HAP-1 (cell line): ENCODE results near the gene CAMKMT.

ENCODE experiments used
- DNase-seq, 2 experiments: peaks; one replicate each; pipeline ENCODE4 v3.0.0-alpha.2; 2016 to 2020; ENCODE audit warnings: low spot score in 2 of 2
- H3K27me3 ChIP-seq: fragments of 250-450 bp; sonication (Bioruptor Pico); 2 replicates; pipeline ENCODE4 v1.5.1; 2020; ENCODE audit warnings: low read depth, mild to moderate bottlenecking, moderate library complexity
- H3K36me3 ChIP-seq: fragments of 250-450 bp; sonication (Bioruptor Pico); replicated peaks from 2 replicates; pipeline ENCODE4 v1.5.1; 2020; ENCODE audit warnings: mild to moderate bottlenecking
- H3K4me1 ChIP-seq: fragments of 250-450 bp; sonication (Bioruptor Pico); 2 replicates; pipeline ENCODE4 v1.5.1; 2020; ENCODE audit warnings: mild to moderate bottlenecking
- H3K4me3 ChIP-seq: fragments of 250-450 bp; sonication (Bioruptor Pico); 2 replicates; pipeline ENCODE4 v1.5.1; 2020; ENCODE audit warnings: mild to moderate bottlenecking, moderate library complexity
- H3K9me3 ChIP-seq: fragments of 250-450 bp; sonication (Bioruptor Pico); 2 replicates; pipeline ENCODE4 v1.5.1; 2020; ENCODE audit warnings: mild to moderate bottlenecking, moderate library complexity
- in situ Hi-C: fragments of 300-500 bp; cut with MboI; formaldehyde crosslinking; loops from 3 replicates; pipeline ENCODE4 v1.14.3; 2020; ENCODE audit warnings: low sequenced_read_pairs, inconsistent platforms, mixed read lengths

The CAMKMT gene

GRCh38 chr2:44628297-44628696 is 266.6 kb downstream of the CAMKMT start:
- no peaks in the 10 kb centered on the region for H3K4me1 ChIP-seq
- H3K27me3 ChIP-seq = no peaks in the 10 kb centered on the region
- no peaks in the 10 kb centered on the region for H3K36me3 ChIP-seq
- in situ Hi-C loops = no loop called here
- no peak for DNase-seq
- H3K4me3 ChIP-seq = no peak overlapping the region
- H3K9me3 ChIP-seq = no peaks in the 10 kb centered on the region

- in situ Hi-C loops = no loop called here
- Histone ChIP-seq H3K9me3 (no peaks in the 10 kb centered on the region), H3K4me1 (peaks cover 1% of the 10 kb centered on the region), H3K4me3 (no peak overlapping the region), H3K36me3 (no peaks in the 10 kb centered on the region), H3K27me3 (no peaks in the 10 kb centered on the region)
- DNase-seq = no peak
Measured at GRCh38 chr2:44632931-44633689, 271.4 kb downstream of the CAMKMT start.

- Histone ChIP-seq H3K9me3 (no peaks in the 10 kb centered on the region), H3K4me1 (peaks cover 6% of the 10 kb centered on the region), H3K36me3 (no peaks in the 10 kb centered on the region), H3K27me3 (no peaks in the 10 kb centered on the region), H3K4me3 (no peak overlapping the region)
- no peak for DNase-seq
- in situ Hi-C loops = no loop called here
Measured at GRCh38 chr2:44635725-44636124, 274.0 kb downstream of the CAMKMT start.

GRCh38 chr2:44638649-44639048 is 276.9 kb downstream of the CAMKMT start:
- no peak overlapping the region for H3K4me3 ChIP-seq
- DNase-seq = peak in 1 of 2 experiments; percentile 20
- in situ Hi-C loops = no loop called here
- H3K27me3 ChIP-seq = no peaks in the 10 kb centered on the region
- peaks cover 6% of the 10 kb centered on the region for H3K4me1 ChIP-seq
- no peaks in the 10 kb centered on the region for H3K9me3 ChIP-seq
- H3K36me3 ChIP-seq = no peaks in the 10 kb centered on the region

- Histone ChIP-seq H3K4me1 (peaks cover 6% of the 10 kb centered on the region), H3K9me3 (no peaks in the 10 kb centered on the region), H3K4me3 (no peak overlapping the region), H3K27me3 (no peaks in the 10 kb centered on the region), H3K36me3 (no peaks in the 10 kb centered on the region)
- no peak for DNase-seq
- in situ Hi-C loops = no loop called here
Measured at GRCh38 chr2:44639399-44639798, 277.7 kb downstream of the CAMKMT start.

- no peaks in the 10 kb centered on the region for H3K27me3 ChIP-seq
- in situ Hi-C loops = no loop called here
- H3K36me3 ChIP-seq = no peaks in the 10 kb centered on the region
- H3K4me3 ChIP-seq = no peak overlapping the region
- no peak for DNase-seq
- H3K9me3 ChIP-seq = no peaks in the 10 kb centered on the region
- peaks cover 13% of the 10 kb centered on the region for H3K4me1 ChIP-seq
Measured at GRCh38 chr2:44642123-44642857, 280.5 kb downstream of the CAMKMT start.

GRCh38 chr2:44645937-44646336 is 284.2 kb downstream of the CAMKMT start:
- no peaks in the 10 kb centered on the region for H3K36me3 ChIP-seq
- no peak overlapping the region for H3K4me3 ChIP-seq
- H3K27me3 ChIP-seq = no peaks in the 10 kb centered on the region
- no peak for DNase-seq
- no peaks in the 10 kb centered on the region for H3K9me3 ChIP-seq
- H3K4me1 ChIP-seq = peaks cover 16% of the 10 kb centered on the region
- in situ Hi-C loops = no loop called here

GRCh38 chr2:44649381-44649780 is 287.6 kb downstream of the CAMKMT start:
- Histone ChIP-seq H3K4me1 (peaks cover 48% of the 10 kb centered on the region), H3K36me3 (no peaks in the 10 kb centered on the region), H3K27me3 (no peaks in the 10 kb centered on the region), H3K9me3 (no peaks in the 10 kb centered on the region), H3K4me3 (no peak overlapping the region)
- no peak for DNase-seq
- in situ Hi-C loops = no loop called here

GRCh38 chr2:44650796-44651195 is 289.0 kb downstream of the CAMKMT start:
- DNase-seq = no peak
- H3K36me3 ChIP-seq = no peaks in the 10 kb centered on the region
- in situ Hi-C loops = no loop called here
- H3K27me3 ChIP-seq = no peaks in the 10 kb centered on the region
- H3K4me1 ChIP-seq = peaks cover 57% of the 10 kb centered on the region
- H3K9me3 ChIP-seq = no peaks in the 10 kb centered on the region
- H3K4me3 ChIP-seq = no peak overlapping the region

GRCh38 chr2:44651974-44652373 is 290.2 kb downstream of the CAMKMT start:
- Histone ChIP-seq H3K9me3 (no peaks in the 10 kb centered on the region), H3K4me3 (no peak overlapping the region), H3K36me3 (no peaks in the 10 kb centered on the region), H3K4me1 (peaks cover 63% of the 10 kb centered on the region), H3K27me3 (no peaks in the 10 kb centered on the region)
- in situ Hi-C loops = no loop called here
- DNase-seq = peak in 1 of 2 experiments; percentile 60

- no peak overlapping the region for H3K4me3 ChIP-seq
- no peaks in the 10 kb centered on the region for H3K36me3 ChIP-seq
- H3K9me3 ChIP-seq = no peaks in the 10 kb centered on the region
- peaks cover 58% of the 10 kb centered on the region for H3K4me1 ChIP-seq
- in situ Hi-C loops = no loop called here
- no peaks in the 10 kb centered on the region for H3K27me3 ChIP-seq
- peak; percentile 88 to 98 for DNase-seq
Measured at GRCh38 chr2:44652701-44653100, 291.0 kb downstream of the CAMKMT start.

- no peaks in the 10 kb centered on the region for H3K36me3 ChIP-seq
- DNase-seq = peak; percentile 78 to 87
- no peak overlapping the region for H3K4me3 ChIP-seq
- H3K9me3 ChIP-seq = no peaks in the 10 kb centered on the region
- H3K4me1 ChIP-seq = peaks cover 57% of the 10 kb centered on the region
- no peaks in the 10 kb centered on the region for H3K27me3 ChIP-seq
- in situ Hi-C loops = no loop called here
Measured at GRCh38 chr2:44655401-44655864, 293.7 kb downstream of the CAMKMT start.

GRCh38 chr2:44656460-44656859 is 294.7 kb downstream of the CAMKMT start:
- peak; percentile 52 to 62 for DNase-seq
- H3K27me3 ChIP-seq = no peaks in the 10 kb centered on the region
- H3K36me3 ChIP-seq = no peaks in the 10 kb centered on the region
- H3K4me3 ChIP-seq = no peak overlapping the region
- peaks cover 47% of the 10 kb centered on the region for H3K4me1 ChIP-seq
- H3K9me3 ChIP-seq = no peaks in the 10 kb centered on the region
- in situ Hi-C loops = no loop called here

GRCh38 chr2:44663471-44664073 is 301.8 kb downstream of the CAMKMT start:
- Histone ChIP-seq H3K9me3 (no peaks in the 10 kb centered on the region), H3K27me3 (no peaks in the 10 kb centered on the region), H3K4me3 (no peak overlapping the region), H3K36me3 (no peaks in the 10 kb centered on the region), H3K4me1 (peaks cover 12% of the 10 kb centered on the region)
- in situ Hi-C loops = no loop called here
- DNase-seq = peak; percentile 71 to 90
